Body of pancreas (tissue), 4 donors: ENCODE results near the gene FADS1. TPM values are rescaled to one million over a fixed set of nuclear protein-coding genes. Genes with fewer than 3 reads are reported as not detected.

Source experiments
- ATAC-seq: fragments of 150-250 bp; one replicate; pipeline ENCODE4 v1.9.1; 2016
- DNase-seq, 4 donors: peaks; one replicate each; pipeline ENCODE4 v3.0.0-alpha.2; 2019
- H3K27ac ChIP-seq, 4 donors: fragments of 200-600 bp; sonication (generic); 1 replicate in 3 of 4; 2 replicates in 1 of 4; pipeline versions ENCODE4 v1.5.1 to v1.6.1; 2016 to 2019; ENCODE audit warnings: mild to moderate bottlenecking in 1 of 4, mixed read lengths in 1 of 4, moderate library complexity in 1 of 4
- H3K27me3 ChIP-seq, 2 donors: fragments of 200-600 bp; sonication (generic); one replicate each; pipeline ENCODE4 v1.6.0; 2016; ENCODE audit warnings: mild to moderate bottlenecking in 1 of 2
- H3K36me3 ChIP-seq, 2 donors: fragments of 200-600 bp; sonication (generic); replicated peaks in 1 of 2; 2 replicates each; pipeline ENCODE4 v1.5.1; 2016; ENCODE audit warnings: low read depth in 2 of 2; ENCODE audit not compliant: insufficient read depth in 1 of 2
- H3K4me1 ChIP-seq: fragments of 200-600 bp; sonication (generic); one replicate; pipeline ENCODE4 v1.6.0; 2016
- H3K4me3 ChIP-seq, 2 donors: fragments of 200-600 bp; sonication (generic); 1 replicate in 1 of 2; 2 replicates in 1 of 2; pipeline ENCODE4 v1.5.1; 2016 to 2019
- H3K9me3 ChIP-seq, 3 donors: fragments of 200-600 bp; sonication (generic); 1 replicate in 2 of 3; 2 replicates in 1 of 3; pipeline ENCODE4 v1.5.1; 2016
- CTCF ChIP-seq, 7 experiments: fragments of 450-650 bp in 4 of 7; fragments of 200-600 bp in 3 of 7; sonication (generic) in 3 of 7; IDR thresholded peaks; one replicate each; pipeline ENCODE4 v1.5.1; 2016 to 2019; ENCODE audit warnings: antibody characterized with exemption in 7 of 7
- POLR2A ChIP-seq, 3 donors: fragments of 450-650 bp; IDR thresholded peaks; one replicate each; pipeline ENCODE4 v1.6.1; 2016; ENCODE audit warnings: antibody characterized with exemption in 3 of 3, mild to moderate bottlenecking in 2 of 3
- WGBS, 2 donors: methylation state at CpG; one replicate each; pipeline ENCODE4 v1.1.5; 2017; 5-methylcytosine and 5-hydroxymethylcytosine counted together
- intact Hi-C: fragments of 100-400 bp; cut with DNase I; formaldehyde crosslinking; loops from one replicate; pipeline ENCODE4 v1.15.1; 2023
- total RNA-seq, 2 donors: library from RNA; depleted of rRNA; stranded (reverse); fragments of >200 nt; gene quantifications; one replicate each; pipeline ENCODE4 v1.1.0, GENCODE V29; 2016

FADS1 gene
- total RNA-seq, 2 donors from 2014 or later: 4.6 to 7.0 TPM

GRCh38 chr11:61814247-61814957, 2.4 kb downstream of the FADS1 start:
- peak overlapping the region in 1 of 2 donors; percentile 22 for H3K4me3 ChIP-seq
- no peaks in the 10 kb centered on the region for H3K36me3 ChIP-seq
- H3K9me3 ChIP-seq: no peaks in the 10 kb centered on the region
- H3K27me3 ChIP-seq: no peaks in the 10 kb centered on the region
- DNase-seq (peak; percentile 29 to 57 (median 55)), ATAC-seq (peak; percentile 16)
- peaks cover 30% of the 10 kb centered on the region for H3K4me1 ChIP-seq
- WGBS, 2 donors: 70% methylated on average over 16 of the region's 16 CpGs
- TF ChIP-seq CTCF (IDR thresholded peaks at IDR 0.05) (no peak), POLR2A (IDR thresholded peaks at IDR 0.05) (peak in 1 of 3 donors; percentile 27)
- peak overlapping the region in 3 of 4 donors; percentile 53 to 86 (median 84) for H3K27ac ChIP-seq
- intact Hi-C loops: no loop called here

- no peak overlapping the region for H3K27ac ChIP-seq
- peaks cover 30% of the 10 kb centered on the region for H3K4me1 ChIP-seq
- no peak overlapping the region for H3K4me3 ChIP-seq
- H3K36me3 ChIP-seq: no peaks in the 10 kb centered on the region
- H3K9me3 ChIP-seq: no peaks in the 10 kb centered on the region
- DNase-seq (no peak), ATAC-seq (no peak)
- TF ChIP-seq CTCF (IDR thresholded peaks at IDR 0.05) (no peak), POLR2A (IDR thresholded peaks at IDR 0.05) (no peak)
- H3K27me3 ChIP-seq: no peaks in the 10 kb centered on the region
- intact Hi-C loops: no loop called here
- WGBS, 2 donors: 96% methylated on average over 4 of the region's 4 CpGs
Observed at GRCh38 chr11:61812736-61813411, 3.9 kb downstream of the FADS1 start.

- Histone ChIP-seq H3K27me3 (no peaks in the 10 kb centered on the region), H3K36me3 (no peaks in the 10 kb centered on the region), H3K27ac (no peak overlapping the region), H3K9me3 (no peaks in the 10 kb centered on the region), H3K4me3 (no peak overlapping the region), H3K4me1 (peaks cover 24% of the 10 kb centered on the region)
- TF ChIP-seq CTCF (IDR thresholded peaks at IDR 0.05) (no peak), POLR2A (IDR thresholded peaks at IDR 0.05) (no peak)
- intact Hi-C loops: no loop called here
- WGBS, 2 donors: 82 to 90% methylated on average over 5 of the region's 5 CpGs
- ATAC-seq (no peak), DNase-seq (no peak)
Observed at GRCh38 chr11:61811831-61812230, 5.0 kb downstream of the FADS1 start.

GRCh38 chr11:61810671-61811175, 6.1 kb downstream of the FADS1 start:
- DNase-seq (no peak), ATAC-seq (no peak)
- Histone ChIP-seq H3K27ac (no peak overlapping the region), H3K9me3 (no peaks in the 10 kb centered on the region), H3K4me1 (peaks cover 14% of the 10 kb centered on the region), H3K4me3 (no peak overlapping the region), H3K36me3 (no peaks in the 10 kb centered on the region), H3K27me3 (no peaks in the 10 kb centered on the region)
- no peak for TF ChIP-seq POLR2A (IDR thresholded peaks at IDR 0.05)
- TF ChIP-seq CTCF (IDR thresholded peaks at IDR 0.05): no peak
- intact Hi-C loops: no loop called here
- WGBS, 2 donors: 90 to 94% methylated on average over 7 to 8 of the region's 8 CpGs
